CD8-positive, alpha-beta memory T cell (primary cell): ENCODE measurements around the gene SYPL1. TPM values are rescaled to one million over a fixed set of nuclear protein-coding genes. Genes with fewer than 3 reads are reported as not detected.
A peak's percentile ranks its signal among the peaks of the same experiment; 100 is the strongest.

Experiments
- CTCF ChIA-PET: fragments of 350-600 bp; sonication (Branson Sonifier 250); formaldehyde crosslinking; loops from one replicate; lab custom pipeline; 2021; ENCODE audit warnings: antibody characterized with exemption; lab: Charles Lee
- POLR2A ChIA-PET: fragments of 350-600 bp; sonication (Branson Sonifier 250); formaldehyde crosslinking; loops from one replicate; lab custom pipeline; 2021; ENCODE audit warnings: antibody characterized with exemption; lab: Charles Lee
- DNase-seq, 5 donors: peaks; one replicate each; pipeline versions ENCODE4 v3.0.0 to v3.0.0-alpha.2; 2020 to 2022; ENCODE audit warnings: mixed read lengths in 1 of 5
- H3K27ac ChIP-seq: one replicate; pipeline ENCODE4 v1.7.0; 2013; ENCODE audit warnings: low read depth, mild to moderate bottlenecking, low read length, moderate library complexity
- H3K27me3 ChIP-seq: 2 replicates; pipeline ENCODE4 v1.7.0; 2013; ENCODE audit warnings: low read length, mild to moderate bottlenecking; ENCODE audit not compliant: insufficient read depth, poor library complexity, severe bottlenecking
- H3K36me3 ChIP-seq: 2 replicates; pipeline ENCODE4 v1.7.0; 2013; ENCODE audit warnings: mild to moderate bottlenecking, low read length, moderate library complexity; ENCODE audit not compliant: insufficient read depth
- H3K4me1 ChIP-seq: 2 replicates; pipeline ENCODE4 v1.7.0; 2013; ENCODE audit warnings: mild to moderate bottlenecking, low read length, moderate library complexity; ENCODE audit not compliant: insufficient read depth
- H3K4me3 ChIP-seq: 2 replicates; pipeline ENCODE4 v1.7.0; 2013; ENCODE audit warnings: mild to moderate bottlenecking, low read length
- H3K9me3 ChIP-seq: 2 replicates; pipeline ENCODE4 v1.7.0; 2013; ENCODE audit warnings: mild to moderate bottlenecking, low read length
- H3K27ac Mint-ChIP-seq, 8 donors: one replicate each; pipeline ENCODE4 v1.8.0; 2020 to 2021; ENCODE audit warnings: mixed read lengths in 8 of 8, mild to moderate bottlenecking in 6 of 8, inconsistent platforms in 3 of 8, moderate library complexity in 3 of 8
- H3K27me3 Mint-ChIP-seq, 2 donors: one replicate each; pipeline ENCODE4 v1.8.0; 2020 to 2021; ENCODE audit warnings: mixed read lengths in 2 of 2, mild to moderate bottlenecking in 1 of 2, moderate library complexity in 1 of 2
- H3K36me3 Mint-ChIP-seq, 3 donors: one replicate each; pipeline ENCODE4 v1.8.0; 2020 to 2021; ENCODE audit warnings: mixed read lengths in 3 of 3, inconsistent platforms in 1 of 3, mild to moderate bottlenecking in 1 of 3
- H3K4me1 Mint-ChIP-seq, 3 donors: one replicate each; pipeline ENCODE4 v1.8.0; 2020 to 2021; ENCODE audit warnings: mixed read lengths in 3 of 3, inconsistent platforms in 1 of 3, mild to moderate bottlenecking in 1 of 3
- H3K4me3 Mint-ChIP-seq, 7 donors: one replicate each; pipeline ENCODE4 v1.8.0; 2020 to 2021; ENCODE audit warnings: mixed read lengths in 7 of 7, mild to moderate bottlenecking in 6 of 7, moderate library complexity in 4 of 7, inconsistent platforms in 2 of 7
- H3K9me3 Mint-ChIP-seq, 5 donors: one replicate each; pipeline ENCODE4 v1.8.0; 2020 to 2022; ENCODE audit warnings: mixed read lengths in 5 of 5, mild to moderate bottlenecking in 3 of 5, moderate library complexity in 2 of 5, inconsistent platforms in 1 of 5
- polyA plus RNA-seq: library from polyadenylated mRNA; unstranded; fragments of 300-500 nt; fragmentation: Illumina TruSeq; gene quantifications from one replicate; pipeline ENCODE4 v1.2.3, GENCODE V29; 2021
- total RNA-seq, 2 experiments: library from RNA; stranded (reverse); gene quantifications; one replicate each; pipeline ENCODE4 v1.2.3, GENCODE V29; 2021

Gene SYPL1
- total and polyA plus RNA-seq, 3 experiments from 2014 or later = 33.1 to 63.0 (median 33.7) TPM

DNA sequence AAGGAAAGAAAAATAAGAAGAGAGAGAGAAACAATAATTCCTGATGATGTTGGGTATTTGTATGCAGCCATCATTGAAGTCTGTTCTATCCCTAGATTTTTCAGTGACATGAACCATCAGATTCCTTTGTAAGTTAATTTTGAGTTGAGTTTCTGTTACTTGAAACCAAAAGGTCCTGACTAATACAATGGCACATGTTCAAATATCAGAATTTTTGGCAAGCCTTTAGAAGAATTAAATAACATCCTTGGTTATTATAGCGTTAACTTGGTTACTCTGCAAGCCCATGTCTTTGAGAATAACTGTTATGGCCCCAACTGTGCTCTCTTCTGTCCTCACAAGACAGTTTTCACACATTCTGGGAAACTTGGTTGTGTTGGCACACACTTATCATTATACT lies 66.5 kb downstream of the SYPL1 start:
- Histone ChIP-seq H3K27me3 (no peaks in the 10 kb centered on the region), H3K4me3 (no peak overlapping the region), H3K27ac (no peak overlapping the region), H3K9me3 (no peaks in the 10 kb centered on the region), H3K36me3 (no peaks in the 10 kb centered on the region), H3K4me1 (peaks cover 25% of the 10 kb centered on the region)
- DNase-seq = no peak
- Mint-ChIP-seq H3K9me3 (no peaks in the 10 kb centered on the region), H3K4me1 (peaks cover 15 to 25% (median 22%) of the 10 kb centered on the region in 3 donors), H3K4me3 (no peak overlapping the region), H3K27ac (no peak overlapping the region), H3K27me3 (peaks cover 2 to 11% of the 10 kb centered on the region in 2 donors), H3K36me3 (no peaks in the 10 kb centered on the region)
- ChIA-PET CTCF (no interaction called here), POLR2A (no interaction called here)

DNA sequence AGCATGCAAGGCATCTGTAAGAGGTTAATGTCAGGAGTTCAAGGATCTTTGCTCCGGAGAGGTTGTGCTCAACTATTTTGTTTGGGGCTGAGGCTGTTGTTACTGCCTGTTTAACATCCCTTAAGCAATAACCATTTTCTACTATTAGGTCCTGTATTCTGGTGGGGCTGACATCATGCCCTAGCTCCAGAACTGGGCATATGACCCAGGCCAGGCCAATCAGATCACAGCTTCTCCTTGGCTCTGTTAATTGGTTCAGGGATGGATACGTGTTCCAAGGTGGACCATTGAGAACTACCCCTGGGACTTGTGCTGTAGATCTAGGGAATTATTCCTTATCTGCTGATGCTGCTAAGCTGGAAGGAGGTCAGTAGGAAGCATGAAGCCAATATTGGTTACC lies 67.0 kb downstream of the SYPL1 start:
- no peak overlapping the region for H3K27ac Mint-ChIP-seq
- H3K9me3 Mint-ChIP-seq = no peaks in the 10 kb centered on the region
- ChIA-PET CTCF (interaction anchor here (9.5 kb wide), 1 partner anchor 282 kb away, joined by 113 read pairs; no protein-coding TSS in a partner anchor), POLR2A (no interaction called here)
- H3K27me3 Mint-ChIP-seq = peaks cover 2 to 11% of the 10 kb centered on the region in 2 donors
- Histone ChIP-seq H3K4me1 (peaks cover 29% of the 10 kb centered on the region), H3K4me3 (no peak overlapping the region), H3K27me3 (no peaks in the 10 kb centered on the region), H3K36me3 (no peaks in the 10 kb centered on the region), H3K27ac (no peak overlapping the region), H3K9me3 (no peaks in the 10 kb centered on the region)
- H3K36me3 Mint-ChIP-seq = no peaks in the 10 kb centered on the region
- DNase-seq = no peak
- peaks cover 15 to 29% (median 26%) of the 10 kb centered on the region in 3 donors for H3K4me1 Mint-ChIP-seq
- H3K4me3 Mint-ChIP-seq = no peak overlapping the region

DNA sequence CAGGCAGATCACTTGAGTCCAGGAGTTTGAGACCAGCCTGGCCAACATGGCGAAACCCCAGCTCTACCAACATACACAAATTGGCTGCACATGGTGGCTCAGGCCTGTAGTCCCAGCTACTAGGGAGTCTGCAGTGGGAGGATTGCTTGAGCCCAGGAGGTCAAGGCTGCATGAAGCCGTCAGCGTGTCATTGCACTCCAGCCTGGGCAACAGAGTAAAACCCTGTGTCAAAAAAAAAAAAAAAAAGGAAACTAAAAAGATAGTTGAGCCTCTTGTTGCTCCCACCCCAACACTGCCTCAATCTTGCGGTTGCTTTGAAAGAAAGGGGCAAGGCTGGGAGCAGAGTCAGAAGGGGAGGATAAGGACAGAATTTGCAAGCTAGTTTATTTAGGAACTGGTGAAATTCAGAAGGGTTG lies 69.9 kb downstream of the SYPL1 start:
- no peak overlapping the region for H3K27ac ChIP-seq
- Mint-ChIP-seq H3K36me3 (no peaks in the 10 kb centered on the region), H3K4me1 (peaks cover 15 to 31% (median 30%) of the 10 kb centered on the region in 3 donors), H3K9me3 (no peaks in the 10 kb centered on the region), H3K4me3 (peak overlapping the region in 2 of 7 donors; percentile 9 to 42), H3K27me3 (peaks cover 2 to 11% of the 10 kb centered on the region in 2 donors), H3K27ac (peak overlapping the region in 3 of 8 donors; percentile 35 to 78 (median 43))
- H3K4me3 ChIP-seq = no peak overlapping the region
- H3K27me3 ChIP-seq = no peaks in the 10 kb centered on the region
- H3K4me1 ChIP-seq = peaks cover 30% of the 10 kb centered on the region
- H3K36me3 ChIP-seq = no peaks in the 10 kb centered on the region
- ChIA-PET POLR2A (interaction anchor here (1.1 to 1.2 kb wide), 2 partner anchors 20 to 281 kb away, joined by 4 to 5 read pairs; no protein-coding TSS in a partner anchor), CTCF (interaction anchor here (0.7 to 9.5 kb wide), 27 partner anchors 8 to 770 kb away, joined by 3 to 113 read pairs (median 7); partner anchors contain the start of gene ATXN7L1)
- H3K9me3 ChIP-seq = no peaks in the 10 kb centered on the region
- no peak for DNase-seq

DNA sequence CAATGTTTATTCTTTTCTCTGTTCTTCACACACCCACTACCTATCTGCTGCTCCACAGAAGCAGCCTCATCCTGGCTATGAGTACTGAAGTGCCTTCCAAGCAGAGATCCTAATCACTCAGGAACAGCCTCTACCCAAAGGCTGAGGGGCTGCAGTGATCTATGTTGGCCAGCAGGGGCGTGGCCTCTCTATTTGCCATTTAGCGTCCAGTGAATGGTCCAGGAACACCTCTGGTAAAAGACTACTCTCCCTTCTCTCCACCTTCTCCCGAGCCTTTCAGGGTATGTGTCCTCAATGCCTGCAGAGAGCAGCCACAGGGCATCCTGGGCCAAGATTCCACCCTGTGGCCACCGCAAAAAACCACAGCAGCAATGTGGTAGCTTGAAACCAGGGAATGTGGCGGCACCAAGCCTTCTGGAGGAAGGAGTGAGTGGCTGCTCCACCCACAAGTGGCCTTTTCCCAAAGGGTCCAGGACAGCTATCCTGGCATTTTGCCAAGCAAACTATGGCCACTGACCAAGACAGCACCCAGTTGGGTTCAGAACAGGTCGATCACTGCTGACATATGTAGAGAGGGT lies 70.9 kb downstream of the SYPL1 start:
- H3K4me1 Mint-ChIP-seq = peaks cover 15 to 31% (median 30%) of the 10 kb centered on the region in 3 donors
- H3K36me3 ChIP-seq = no peaks in the 10 kb centered on the region
- peaks cover 2 to 11% of the 10 kb centered on the region in 2 donors for H3K27me3 Mint-ChIP-seq
- ChIA-PET CTCF (interaction anchor here (1.3 to 9.5 kb wide), 14 partner anchors 10 to 389 kb away, joined by 3 to 113 read pairs (median 12); partner anchors contain the start of gene ATXN7L1), POLR2A (interaction anchor here (1.2 kb wide), 1 partner anchor 280 kb away, joined by 4 read pairs; no protein-coding TSS in a partner anchor)
- peaks cover 30% of the 10 kb centered on the region for H3K4me1 ChIP-seq
- H3K27ac ChIP-seq = no peak overlapping the region
- H3K9me3 ChIP-seq = no peaks in the 10 kb centered on the region
- DNase-seq = peak in 2 of 5 donors; percentile 10 to 29
- no peak overlapping the region for H3K4me3 Mint-ChIP-seq
- H3K27ac Mint-ChIP-seq = peak overlapping the region in 3 of 8 donors; percentile 6 to 14 (median 8)
- no peak overlapping the region for H3K4me3 ChIP-seq
- H3K27me3 ChIP-seq = no peaks in the 10 kb centered on the region
- H3K36me3 Mint-ChIP-seq = no peaks in the 10 kb centered on the region
- H3K9me3 Mint-ChIP-seq = no peaks in the 10 kb centered on the region

Other genes with a start within 250 kb of the SYPL1 start
- 1 to 10 TPM; 9.0 to 9.7 TPM for gene ATXN7L1, start 235.7 kb downstream of the SYPL1 start, total RNA-seq
- gene ATXN7L1, start 235.7 kb downstream of the SYPL1 start, polyA plus RNA-seq = 18.0 TPM
- gene CDHR3, start 149.0 kb downstream of the SYPL1 start, total RNA-seq = 1 to 10 TPM in 1 of 2 experiments, under 1 TPM in 1; 0.55 to 1.4 TPM
- 1.7 TPM for gene CDHR3, start 149.0 kb downstream of the SYPL1 start, polyA plus RNA-seq
- gene NAMPT, start 172.7 kb upstream of the SYPL1 start, total RNA-seq = 100 to 1,000 TPM; 723 to 742 TPM
- gene NAMPT, start 172.7 kb upstream of the SYPL1 start, polyA plus RNA-seq = 15.9 TPM